A673 (cell line): Measurements from ENCODE around the gene GRIK4.

Source experiments
- CTCF ChIP-seq: fragments of 300-800, 200-600 bp; sonication (generic); conservative IDR thresholded peaks from 2 replicates; pipeline ENCODE4 v1.5.1; 2017; ENCODE audit warnings: low read depth, mild to moderate bottlenecking, antibody characterized with exemption, low read length, moderate library complexity, mixed read lengths
- EZH2 ChIP-seq: fragments of 200-600 bp; sonication (generic); IDR thresholded peaks from 2 replicates; pipeline ENCODE4 v1.6.1; 2017; ENCODE audit warnings: borderline replicate concordance, low read depth, mild to moderate bottlenecking, mixed read lengths, antibody characterized with exemption, low read length; ENCODE audit not compliant: poor library complexity, severe bottlenecking

- TF ChIP-seq EZH2 (no peak), CTCF (no peak)
Observed at GRCh38 chr11:120786206-120786735, 274.7 kb downstream of the GRIK4 start.
